GM19438 (cell line): ENCODE results near the gene PRSS57.
A peak's percentile ranks its signal among the peaks of the same experiment; 100 is the strongest.
"Not testable (repeated sequence)": the region's sequence is repeated elsewhere in the genome, so short reads cannot be mapped to it uniquely, and the experiment has no call there.

ENCODE experiments used
- ATAC-seq: cut with Tn5 transposase; IDR thresholded peaks from one replicate; pipeline ENCODE4 v1.9.1; 2021; ENCODE audit warnings: low read depth; ENCODE audit not compliant: unreplicated experiment

The PRSS57 gene

DNA sequence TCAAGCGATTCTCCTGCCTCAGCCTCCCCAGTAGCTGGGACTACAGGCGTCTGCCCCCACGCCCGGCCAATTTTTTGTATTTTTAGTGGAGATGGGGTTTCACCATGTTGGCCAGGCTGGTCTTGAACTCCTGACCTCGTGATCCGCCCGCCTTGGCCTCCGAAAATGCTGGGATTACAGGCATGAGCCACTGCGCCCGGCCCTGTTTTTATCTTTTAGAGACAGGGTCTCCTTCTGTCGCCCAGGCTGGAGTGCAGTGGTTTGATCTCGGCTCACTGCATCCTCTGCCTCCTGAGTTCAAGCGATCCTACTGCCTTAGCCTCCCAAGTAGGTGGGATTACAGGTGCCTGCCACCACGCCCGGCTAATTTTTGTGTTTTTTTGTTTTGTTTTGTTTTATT is 3.3 kb upstream of the PRSS57 start:
- ATAC-seq = not testable (repeated sequence)

DNA sequence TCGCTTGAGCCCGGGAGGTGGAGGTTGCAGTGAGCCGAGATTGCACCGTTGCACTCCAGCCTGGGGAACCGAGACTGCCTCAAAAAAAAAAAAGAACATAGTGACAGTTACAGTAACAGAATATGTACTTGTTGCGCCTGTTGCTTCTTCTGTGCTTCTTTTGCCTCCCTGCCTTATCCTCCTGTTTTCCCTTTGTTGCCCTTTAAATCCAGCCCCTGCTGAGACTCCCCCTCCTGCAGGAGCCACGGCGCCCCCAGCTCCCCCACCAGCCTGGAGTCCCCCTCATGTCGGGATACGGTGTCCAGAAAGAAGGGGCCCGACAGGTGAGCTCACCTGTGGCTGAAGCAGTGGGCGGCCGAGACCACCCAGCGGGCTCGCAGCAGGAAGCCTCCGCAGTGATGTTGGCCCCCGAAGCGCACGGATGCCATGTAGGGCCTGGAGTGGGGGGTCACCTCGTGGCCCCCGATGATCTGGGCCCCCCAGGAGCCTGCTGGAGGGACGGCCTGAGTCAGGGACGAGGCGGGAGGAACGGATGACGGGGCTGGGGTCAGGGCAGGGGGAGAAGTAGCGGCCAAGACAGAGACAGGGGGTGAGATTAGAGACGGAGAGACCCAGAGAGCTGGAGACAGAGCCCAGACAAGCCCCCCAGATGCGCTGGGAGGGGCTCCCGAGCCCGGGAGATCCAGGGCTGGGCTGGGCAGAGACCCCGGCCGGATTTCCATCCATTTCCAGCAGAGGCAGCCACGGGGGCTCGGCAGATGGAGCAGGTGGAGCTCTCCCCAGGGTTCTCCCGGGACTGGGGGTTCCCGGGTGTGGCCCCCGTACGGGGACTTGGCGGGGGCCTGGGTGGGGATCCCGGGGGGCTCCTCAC is 536 bp downstream of the PRSS57 start:
- ATAC-seq = no peak

DNA sequence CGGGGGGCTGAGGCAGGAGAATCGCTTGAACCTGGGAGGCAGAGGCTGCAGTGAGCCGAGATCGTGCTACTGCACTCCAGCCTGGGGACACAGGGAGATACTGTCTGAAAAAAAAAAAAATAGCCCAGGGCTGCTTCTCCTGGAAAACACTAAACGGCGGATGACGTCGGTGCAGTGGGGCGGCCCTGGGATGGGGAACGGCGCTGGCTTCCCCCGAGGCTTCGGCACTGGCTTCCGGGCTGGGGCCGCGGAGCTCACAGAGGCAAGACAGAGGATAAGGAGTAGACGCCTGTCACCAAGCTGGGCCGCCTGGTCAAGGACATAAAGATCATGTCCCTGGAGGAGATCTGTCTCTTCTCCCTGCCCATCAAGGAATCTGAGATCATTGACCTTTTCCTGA is 5.0 kb downstream of the PRSS57 start:
- no peak for ATAC-seq

DNA sequence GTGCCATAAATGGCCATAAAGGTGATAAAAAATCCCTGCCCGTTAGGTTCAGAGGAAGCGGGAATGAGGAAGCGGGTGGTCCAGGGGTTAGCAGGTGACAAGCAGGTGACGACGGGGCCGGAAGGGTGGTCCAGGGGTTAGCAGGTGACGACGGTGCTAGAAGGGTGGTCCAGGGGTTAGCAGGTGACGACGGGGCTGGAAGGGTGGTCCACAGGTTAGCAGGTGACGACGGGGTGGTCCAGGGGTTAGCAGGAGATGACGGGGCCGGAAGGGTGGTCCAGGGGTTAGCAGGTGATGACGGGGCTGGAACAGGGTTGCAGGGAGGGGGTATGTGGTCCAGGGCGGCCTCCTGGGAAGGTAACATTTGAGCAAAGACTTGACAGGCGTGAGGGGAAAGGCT is 6.3 kb downstream of the PRSS57 start:
- ATAC-seq = no peak

DNA sequence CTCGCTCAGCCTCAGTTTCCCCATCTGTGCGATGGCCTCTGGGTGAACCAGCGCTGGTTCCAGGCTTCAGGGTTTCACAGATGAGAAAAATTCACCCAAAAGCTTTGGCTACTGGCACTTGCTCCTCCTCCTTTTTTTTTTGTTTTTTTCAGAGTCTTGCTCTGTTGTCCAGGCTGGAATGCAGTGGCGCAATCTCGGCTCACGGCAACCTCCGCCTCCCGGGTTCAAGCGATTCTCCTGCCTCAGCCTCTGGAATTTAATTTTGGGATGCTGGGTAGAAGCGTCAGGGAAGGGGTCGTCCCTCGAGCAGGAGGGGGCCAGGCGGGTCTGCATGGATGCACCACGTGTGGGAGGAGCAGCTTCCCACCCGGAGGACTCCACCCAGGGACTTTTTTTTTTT is 7.0 kb downstream of the PRSS57 start:
- ATAC-seq = no peak

DNA sequence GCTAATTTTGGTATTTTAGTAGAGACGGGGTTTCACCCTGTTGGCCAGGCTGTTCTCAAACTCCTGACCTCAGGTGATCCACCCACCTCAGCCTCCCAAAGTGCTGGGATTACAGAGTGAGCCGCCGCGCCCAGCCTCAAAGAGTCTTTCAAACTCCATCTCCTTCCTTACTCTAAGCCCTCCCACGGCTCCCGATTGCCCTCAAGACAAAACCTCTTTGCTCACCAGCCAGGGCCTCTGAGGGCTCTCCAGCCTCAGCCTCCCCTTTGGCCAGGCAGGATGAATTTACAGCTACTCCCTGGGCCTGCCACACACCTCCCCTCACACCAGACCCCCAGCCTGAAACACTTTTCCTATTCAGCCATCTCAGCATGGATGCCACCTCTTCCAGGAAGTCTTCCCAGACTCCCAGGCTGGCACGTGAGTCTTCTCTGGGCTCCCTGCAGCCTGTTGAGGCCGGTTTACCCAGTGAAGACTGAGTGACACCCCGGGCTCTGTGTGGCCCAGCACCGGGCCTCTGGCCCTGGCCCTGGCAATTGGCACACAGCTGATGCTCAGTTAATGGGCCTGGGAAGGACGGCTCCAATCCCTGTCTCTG is 7.6 kb downstream of the PRSS57 start:
- no peak for ATAC-seq

DNA sequence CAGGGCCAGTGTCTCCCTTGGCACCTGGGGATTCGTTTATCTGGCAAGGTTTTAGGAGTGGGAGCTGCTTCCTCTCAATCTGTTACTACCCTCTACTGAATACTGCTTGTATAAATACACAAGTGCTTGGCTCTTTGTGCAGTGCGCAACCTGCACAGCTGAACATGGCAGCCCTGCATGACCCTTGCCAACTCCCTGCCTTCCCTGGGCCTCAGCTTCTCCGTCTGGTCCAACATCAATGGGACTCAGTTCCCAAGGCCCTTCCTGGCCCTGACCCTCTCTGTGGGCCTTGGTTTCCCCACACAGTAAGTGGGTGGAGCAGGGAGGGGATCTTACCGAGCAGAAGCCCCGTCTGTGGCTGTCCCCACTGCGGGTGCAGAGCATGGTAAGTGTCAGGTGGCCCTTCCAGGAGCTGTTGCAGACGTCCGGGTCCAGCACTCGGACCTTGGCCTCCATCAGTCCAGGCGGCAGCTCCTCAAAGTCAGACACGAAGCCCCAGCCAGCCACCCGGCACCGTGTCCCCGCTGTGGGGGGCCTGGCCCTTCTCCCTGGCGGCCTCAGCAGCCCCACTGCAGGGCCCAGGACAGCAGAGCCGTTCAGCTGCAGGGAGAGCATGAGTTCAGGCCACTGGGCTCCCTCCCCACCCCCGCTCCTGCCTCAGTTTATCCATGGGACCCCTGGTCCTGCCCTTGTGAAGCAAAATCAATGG is 8.5 kb downstream of the PRSS57 start:
- ATAC-seq = no peak

DNA sequence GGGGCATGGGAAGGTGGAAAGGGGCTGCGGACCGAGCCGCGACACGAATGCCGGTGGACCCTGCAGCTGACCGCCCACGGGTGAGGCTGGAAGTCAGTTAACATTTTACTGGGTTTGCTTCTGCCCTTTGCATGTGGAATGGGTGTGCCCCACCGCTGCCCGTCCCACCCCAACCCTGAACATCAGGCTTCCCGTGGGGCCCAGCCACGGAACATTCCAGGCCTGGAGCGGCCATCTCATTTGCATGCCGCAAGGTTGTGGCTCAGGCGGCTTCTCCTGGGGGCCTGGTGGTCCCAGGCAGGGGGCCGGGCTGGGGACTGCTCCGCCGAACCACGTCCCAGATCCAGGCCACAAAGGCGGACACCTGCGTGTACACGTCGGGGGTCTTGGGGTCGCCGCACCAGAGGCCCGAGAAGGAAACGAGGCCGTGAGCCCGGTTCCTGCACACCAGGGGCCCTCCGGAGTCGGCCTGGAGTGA is 9.8 kb downstream of the PRSS57 start:
- ATAC-seq = no peak

DNA sequence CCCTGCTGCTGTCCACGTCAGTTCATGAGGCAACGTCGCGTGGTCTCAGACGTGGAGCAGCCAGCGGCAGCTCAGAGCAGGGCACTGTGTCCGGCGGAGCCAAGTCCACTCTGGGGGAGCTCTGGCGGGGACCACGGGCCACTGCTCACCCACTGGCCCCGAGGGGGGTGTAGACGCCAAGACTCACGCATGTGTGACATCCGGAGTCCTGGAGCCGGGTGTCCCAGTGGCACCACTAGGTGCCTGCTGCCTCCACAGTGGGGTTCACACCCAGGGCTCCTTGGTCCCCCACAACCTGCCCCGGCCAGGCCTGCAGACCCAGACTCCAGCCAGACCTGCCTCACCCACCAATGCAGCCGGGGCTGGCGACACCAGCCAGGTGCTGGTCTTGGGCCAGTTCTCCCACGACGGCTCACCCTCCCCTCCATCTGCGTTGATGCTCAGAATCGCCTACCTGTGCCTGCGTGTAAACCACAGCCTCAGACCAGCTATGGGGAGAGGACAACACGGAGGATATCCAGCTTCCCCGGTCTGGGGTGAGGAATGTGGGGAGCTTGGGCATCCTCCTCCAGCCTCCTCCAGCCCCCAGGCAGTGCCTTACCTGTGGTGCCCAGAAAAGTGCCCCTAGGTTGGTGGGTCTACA is 12.5 kb downstream of the PRSS57 start:
- ATAC-seq = no peak

DNA sequence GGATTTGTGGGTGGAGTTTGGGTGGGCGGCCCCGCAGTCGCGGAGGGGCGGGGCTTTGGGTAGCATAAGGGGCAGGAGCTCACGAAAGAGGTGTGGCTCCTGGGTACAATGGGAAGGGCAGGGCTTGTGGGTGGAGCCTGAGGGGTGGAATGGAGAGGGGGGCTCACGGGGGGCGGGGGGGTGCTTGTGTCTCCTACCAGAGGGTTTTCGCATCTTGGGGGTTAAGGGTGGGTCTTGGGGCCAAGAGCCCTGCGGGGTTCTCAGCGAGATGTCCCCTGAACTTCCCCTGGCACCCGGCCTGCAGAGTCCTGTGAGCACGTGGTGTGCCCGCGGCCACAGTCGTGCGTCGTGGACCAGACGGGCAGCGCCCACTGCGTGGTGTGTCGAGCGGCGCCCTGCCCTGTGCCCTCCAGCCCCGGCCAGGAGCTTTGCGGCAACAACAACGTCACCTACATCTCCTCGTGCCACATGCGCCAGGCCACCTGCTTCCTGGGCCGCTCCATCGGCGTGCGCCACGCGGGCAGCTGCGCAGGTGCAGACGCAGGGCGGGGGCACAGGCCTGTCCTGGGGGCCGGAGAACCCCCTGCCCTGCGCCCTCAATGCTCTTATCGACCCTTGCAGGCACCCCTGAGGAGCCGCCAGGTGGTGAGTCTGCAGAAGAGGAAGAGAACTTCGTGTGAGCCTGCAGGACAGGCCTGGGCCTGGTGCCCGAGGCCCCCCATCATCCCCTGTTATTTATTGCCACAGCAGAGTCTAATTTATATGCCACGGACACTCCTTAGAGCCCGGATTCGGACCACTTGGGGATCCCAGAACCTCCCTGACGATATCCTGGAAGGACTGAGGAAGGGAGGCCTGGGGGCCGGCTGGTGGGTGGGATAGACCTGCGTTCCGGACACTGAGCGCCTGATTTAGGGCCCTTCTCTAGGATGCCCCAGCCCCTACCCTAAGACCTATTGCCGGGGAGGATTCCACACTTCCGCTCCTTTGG is 13.9 kb downstream of the PRSS57 start:
- no peak for ATAC-seq

DNA sequence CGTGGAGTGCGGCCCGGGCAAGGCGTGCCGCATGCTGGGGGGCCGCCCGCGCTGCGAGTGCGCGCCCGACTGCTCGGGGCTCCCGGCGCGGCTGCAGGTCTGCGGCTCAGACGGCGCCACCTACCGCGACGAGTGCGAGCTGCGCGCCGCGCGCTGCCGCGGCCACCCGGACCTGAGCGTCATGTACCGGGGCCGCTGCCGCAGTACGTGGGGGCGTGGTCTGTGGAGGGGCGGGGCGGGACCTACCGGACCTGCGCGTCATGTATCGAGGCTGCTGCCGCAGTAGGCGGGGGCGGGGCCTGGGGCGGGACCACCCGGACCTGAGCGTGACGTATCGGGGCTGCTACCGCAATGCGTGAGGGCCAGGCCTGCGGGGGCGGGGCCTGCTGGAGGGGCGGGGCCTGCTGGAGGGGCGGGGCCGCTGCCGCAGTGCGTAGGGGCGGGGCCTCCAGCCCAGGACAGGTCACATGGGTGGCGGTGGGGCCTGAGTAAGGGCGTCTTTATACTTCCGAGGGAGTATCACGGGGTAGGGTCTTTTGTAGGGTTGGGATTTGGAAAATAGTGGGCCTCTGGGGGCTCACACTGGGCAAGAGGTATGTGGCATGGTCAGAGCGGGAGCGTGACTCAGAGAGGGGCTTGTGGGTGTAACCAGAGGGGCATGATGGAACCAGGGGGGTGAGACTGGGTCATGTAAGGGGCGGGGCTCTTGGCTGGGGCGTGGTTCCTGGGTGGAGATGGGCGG is 14.8 kb downstream of the PRSS57 start:
- ATAC-seq = peak; percentile 57

DNA sequence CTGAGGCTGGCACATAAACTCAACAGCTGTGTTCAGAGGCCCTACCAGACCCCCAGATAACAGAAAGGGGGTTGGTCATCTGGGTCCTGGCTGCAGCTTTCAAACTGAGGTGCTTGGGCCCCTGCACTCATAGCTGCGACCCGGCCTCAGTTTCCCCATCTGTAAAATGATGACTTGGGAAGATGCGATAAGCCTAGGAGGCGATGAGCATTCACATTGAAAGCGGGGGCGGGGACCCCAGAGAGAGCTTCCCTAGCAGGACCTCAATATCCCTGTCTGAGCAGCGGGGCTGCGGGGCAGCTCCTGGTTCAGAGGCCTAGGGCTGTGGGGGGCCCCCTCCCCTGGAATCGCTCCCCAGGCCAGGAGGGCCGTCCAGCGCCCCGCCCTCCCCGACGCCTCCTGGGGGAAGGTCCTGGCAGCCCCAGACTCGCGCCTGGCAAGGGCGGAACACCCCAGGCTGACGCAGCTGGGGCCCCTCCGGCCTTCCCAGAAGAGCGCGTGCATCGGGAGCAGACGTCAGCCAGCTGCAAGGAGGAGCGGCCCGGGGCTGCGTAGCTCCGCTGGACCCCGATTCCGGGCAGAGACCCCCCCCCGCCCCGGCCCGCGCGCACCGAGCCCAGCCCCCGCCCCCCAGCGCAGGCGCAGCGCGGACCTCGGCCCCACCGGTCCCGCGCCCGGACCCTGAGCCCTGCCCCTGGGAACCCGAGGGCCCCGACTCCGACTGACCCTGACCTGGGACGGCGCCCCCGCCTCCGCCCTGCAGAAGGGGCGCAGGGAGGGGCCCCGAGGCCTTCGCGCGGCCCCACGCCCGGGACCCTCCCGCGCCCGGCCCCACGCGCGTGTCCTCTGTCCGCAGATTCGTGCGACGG is 15.6 kb downstream of the PRSS57 start:
- ATAC-seq = peak; percentile 13

DNA sequence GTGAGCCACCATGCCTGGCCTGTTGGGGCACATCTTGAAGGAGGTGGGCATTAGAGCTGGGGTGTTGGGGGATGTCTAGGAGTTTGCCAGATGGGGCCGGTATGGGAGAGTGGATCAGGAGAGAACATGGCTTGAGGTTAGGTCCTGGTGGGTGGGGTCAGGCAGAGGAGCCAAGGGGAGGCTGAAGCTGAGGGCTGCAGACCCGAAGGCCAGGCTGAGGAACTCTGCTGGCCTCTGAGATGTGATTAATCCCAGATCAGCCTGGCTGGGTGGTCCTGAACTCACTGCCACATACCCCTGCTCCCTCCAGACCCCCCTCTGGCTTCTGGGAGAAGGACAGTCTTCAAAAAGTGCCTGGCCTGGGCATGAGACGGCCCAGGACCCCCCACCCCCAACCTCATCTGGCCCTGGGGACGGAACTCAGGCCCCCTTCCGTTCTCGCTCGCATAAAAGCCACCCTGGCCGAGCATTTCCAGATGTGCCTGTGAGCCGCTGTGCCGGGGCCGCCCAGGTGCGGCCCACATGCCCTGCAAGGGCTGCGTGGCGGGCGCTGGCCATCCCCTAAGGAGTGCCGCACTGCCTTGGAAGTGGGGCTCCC is 16.4 kb downstream of the PRSS57 start:
- no peak for ATAC-seq

DNA sequence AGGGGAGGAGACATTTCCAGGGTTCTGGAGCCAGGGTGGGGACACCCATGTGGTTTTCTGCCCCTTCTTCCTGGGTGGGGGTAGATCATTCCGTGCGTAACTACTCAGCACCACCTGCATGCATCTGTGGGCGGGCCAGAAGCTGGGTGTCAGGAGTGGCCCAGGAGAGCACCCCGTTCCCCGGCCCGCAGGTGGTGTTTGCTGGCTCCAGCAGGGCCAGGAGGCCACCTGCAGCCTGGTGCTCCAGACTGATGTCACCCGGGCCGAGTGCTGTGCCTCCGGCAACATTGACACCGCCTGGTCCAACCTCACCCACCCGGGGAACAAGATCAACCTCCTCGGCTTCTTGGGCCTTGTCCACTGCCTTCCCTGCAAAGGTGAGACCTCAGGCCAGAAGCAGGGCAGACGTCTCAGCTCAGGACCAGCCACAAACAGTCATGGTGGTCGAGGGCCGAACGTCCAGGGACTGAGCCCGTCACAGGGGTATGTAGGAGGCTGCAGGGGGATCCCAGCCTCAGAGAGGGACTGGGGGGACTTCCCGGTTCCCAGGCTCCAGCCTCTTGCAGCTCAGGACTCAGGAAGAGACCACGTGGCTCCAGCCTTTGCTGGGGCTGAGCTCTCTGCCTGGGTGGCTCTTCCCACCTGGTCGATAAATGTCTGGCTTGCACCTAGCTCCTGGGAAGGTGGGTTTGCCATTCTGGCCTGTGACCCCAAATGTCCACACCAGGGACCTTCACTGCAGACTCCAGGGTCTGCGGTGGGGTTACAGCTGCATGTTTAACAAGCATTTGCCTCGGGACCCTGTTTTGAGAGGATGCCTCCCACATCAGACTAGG is 17.4 kb downstream of the PRSS57 start:
- no peak for ATAC-seq

DNA sequence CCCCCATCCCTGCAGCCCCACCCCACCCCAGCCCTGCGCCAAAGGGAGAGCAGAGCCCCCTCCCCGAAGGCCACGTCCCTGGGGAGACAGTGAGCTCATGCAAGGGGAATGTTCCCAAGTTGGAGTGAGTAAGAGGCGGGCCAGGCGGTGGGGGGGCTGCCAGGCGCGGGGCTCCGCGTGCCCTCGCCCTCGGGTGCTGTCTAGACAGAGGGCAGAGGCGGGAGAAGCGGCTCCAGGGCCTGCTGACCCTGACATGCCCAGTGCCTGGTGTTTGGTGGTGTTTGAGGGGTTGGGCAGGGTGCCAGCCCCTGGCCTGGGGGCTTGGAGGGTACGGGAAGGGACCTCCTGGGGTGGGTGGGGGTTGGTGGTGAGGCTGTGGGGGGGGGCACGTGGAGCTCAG is 18.1 kb downstream of the PRSS57 start:
- ATAC-seq = no peak

DNA sequence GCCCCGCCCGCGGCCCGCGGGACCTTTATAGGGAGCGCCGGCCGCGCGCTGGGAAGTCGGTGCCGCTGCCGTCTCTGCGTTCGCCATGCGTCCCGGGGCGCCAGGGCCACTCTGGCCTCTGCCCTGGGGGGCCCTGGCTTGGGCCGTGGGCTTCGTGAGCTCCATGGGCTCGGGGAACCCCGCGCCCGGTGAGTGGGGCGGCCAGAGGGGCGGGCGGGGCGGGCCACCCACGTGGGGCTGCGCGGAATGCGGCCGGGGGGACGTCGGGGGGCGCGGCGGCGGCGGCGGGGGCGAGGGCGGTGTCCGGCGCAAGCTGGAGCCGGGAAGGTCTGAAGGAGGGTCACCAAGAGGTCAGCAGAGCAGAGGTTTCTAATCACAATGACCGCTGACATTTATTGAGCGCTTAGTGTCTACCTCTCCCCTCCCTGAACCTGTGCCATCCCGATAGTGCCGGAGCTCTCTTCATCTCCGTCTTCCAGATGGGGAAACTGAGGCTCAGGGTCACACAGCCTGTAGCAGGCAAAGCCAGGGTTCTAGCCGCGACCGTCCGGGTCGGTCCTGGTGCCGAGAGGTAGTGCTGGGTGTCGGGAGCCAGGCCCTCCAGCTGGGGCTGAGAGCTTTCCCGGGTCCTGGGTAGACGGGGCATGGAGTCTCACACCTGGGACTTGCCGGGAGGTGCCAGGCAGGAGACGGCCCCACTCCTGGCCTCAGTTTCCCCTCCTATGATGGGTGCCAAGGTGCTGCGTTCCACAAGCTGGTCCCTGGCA is 18.7 kb downstream of the PRSS57 start, which contains the start of gene FSTL3:
Gene FSTL3, plus strand, starts transcription at position 54 of the 767 bp plus-strand sequence. Its CDS starts 32 bp downstream, at position 86.
- ATAC-seq = no peak
